Trophoblast cell (in vitro differentiated cells and primary cell): ENCODE data around the gene CES3.

Experiments used
- DNase-seq, 2 donors: peaks; one replicate each; pipeline ENCODE4 v3.0.0-alpha.2; 2016
- H2AFZ ChIP-seq: 2 replicates; pipeline ENCODE4 v1.6.1; 2013; ENCODE audit warnings: low read length, moderate library complexity, mild to moderate bottlenecking; ENCODE audit not compliant: insufficient read depth, poor library complexity
- H2AK5ac ChIP-seq: 2 replicates; pipeline ENCODE4 v1.6.1; 2013; ENCODE audit warnings: mild to moderate bottlenecking, low read length
- H2BK120ac ChIP-seq: 2 replicates; pipeline ENCODE4 v1.6.1; 2013; ENCODE audit warnings: low read length, mild to moderate bottlenecking, moderate library complexity; ENCODE audit not compliant: insufficient read depth, poor library complexity
- H2BK12ac ChIP-seq: 2 replicates; pipeline ENCODE4 v1.6.1; 2013; ENCODE audit warnings: mild to moderate bottlenecking, low read length, moderate library complexity
- H2BK5ac ChIP-seq: 2 replicates; pipeline ENCODE4 v1.6.1; 2013; ENCODE audit warnings: low read length, low read depth, moderate library complexity, mild to moderate bottlenecking; ENCODE audit not compliant: poor library complexity
- H3K14ac ChIP-seq: 2 replicates; pipeline ENCODE4 v1.6.1; 2013; ENCODE audit warnings: mild to moderate bottlenecking, low read length
- H3K18ac ChIP-seq: 2 replicates; pipeline ENCODE4 v1.6.1; 2013; ENCODE audit warnings: mild to moderate bottlenecking, low read length
- H3K23ac ChIP-seq: 2 replicates; pipeline ENCODE4 v1.6.1; 2013; ENCODE audit warnings: low read length
- H3K27ac ChIP-seq: 2 replicates; pipeline ENCODE4 v1.5.1; 2013; ENCODE audit warnings: low read depth, mild to moderate bottlenecking, inconsistent platforms, low read length, moderate library complexity
- H3K27me3 ChIP-seq: 2 replicates; pipeline ENCODE4 v1.6.1; 2013; ENCODE audit warnings: inconsistent platforms, mild to moderate bottlenecking, low read length, moderate library complexity; ENCODE audit not compliant: insufficient read depth
- H3K36me3 ChIP-seq, 2 experiments: 1 replicate in 1 of 2; 2 replicates in 1 of 2; pipeline ENCODE4 v1.6.1; 2013; ENCODE audit warnings: low read length in 2 of 2, mild to moderate bottlenecking in 2 of 2, moderate library complexity in 1 of 2; ENCODE audit not compliant: insufficient read depth in 2 of 2, control insufficient read depth in 1 of 2
- H3K4ac ChIP-seq: 2 replicates; pipeline ENCODE4 v1.6.1; 2013; ENCODE audit warnings: low read depth, mild to moderate bottlenecking, low read length, moderate library complexity
- H3K4me1 ChIP-seq, 2 experiments: 1 replicate in 1 of 2; 2 replicates in 1 of 2; pipeline ENCODE4 v1.6.1; 2013; ENCODE audit warnings: low read length in 2 of 2, mild to moderate bottlenecking in 2 of 2, moderate library complexity in 1 of 2; ENCODE audit not compliant: insufficient read depth in 2 of 2, control insufficient read depth in 1 of 2
- H3K4me2 ChIP-seq: 2 replicates; pipeline ENCODE4 v1.6.1; 2013; ENCODE audit warnings: inconsistent platforms, mild to moderate bottlenecking, low read length, moderate library complexity
- H3K4me3 ChIP-seq: 2 replicates; pipeline ENCODE4 v1.5.1; 2013; ENCODE audit warnings: mild to moderate bottlenecking, low read depth, low read length, inconsistent platforms
- H3K79me1 ChIP-seq: one replicate; pipeline ENCODE4 v1.6.1; 2013; ENCODE audit warnings: low read length
- H3K79me2 ChIP-seq: 2 replicates; pipeline ENCODE4 v1.6.1; 2013; ENCODE audit warnings: low read length, mild to moderate bottlenecking; ENCODE audit not compliant: control insufficient read depth, insufficient read depth, poor library complexity
- H3K9ac ChIP-seq: 2 replicates; pipeline ENCODE4 v1.6.1; 2013; ENCODE audit warnings: mild to moderate bottlenecking, low read length
- H3K9me3 ChIP-seq: 2 replicates; pipeline ENCODE4 v1.6.1; 2013; ENCODE audit warnings: low read depth, mild to moderate bottlenecking, control low read depth, inconsistent platforms, low read length; ENCODE audit not compliant: insufficient read depth
- H4K12ac ChIP-seq: 2 replicates; pipeline ENCODE4 v1.6.1; 2013; ENCODE audit warnings: low read depth, mild to moderate bottlenecking, low read length, moderate library complexity
- H4K8ac ChIP-seq: 2 replicates; pipeline ENCODE4 v1.6.1; 2013; ENCODE audit warnings: low read depth, mild to moderate bottlenecking, low read length, moderate library complexity
- H4K91ac ChIP-seq: one replicate; pipeline ENCODE4 v1.6.1; 2013; ENCODE audit warnings: low read depth, mild to moderate bottlenecking, low read length, moderate library complexity
- WGBS: extraction: QIAGEN DNeasy Blood & Tissue Kit; methylation state at CpG from one replicate; pipeline ENCODE4 v1.1.7; 2013; ENCODE audit warnings: missing lambda C conversion rate; ENCODE audit not compliant: insufficient read length, insufficient coverage; ENCODE audit errors: extremely low coverage; 5-methylcytosine and 5-hydroxymethylcytosine counted together

The CES3 gene

DNA sequence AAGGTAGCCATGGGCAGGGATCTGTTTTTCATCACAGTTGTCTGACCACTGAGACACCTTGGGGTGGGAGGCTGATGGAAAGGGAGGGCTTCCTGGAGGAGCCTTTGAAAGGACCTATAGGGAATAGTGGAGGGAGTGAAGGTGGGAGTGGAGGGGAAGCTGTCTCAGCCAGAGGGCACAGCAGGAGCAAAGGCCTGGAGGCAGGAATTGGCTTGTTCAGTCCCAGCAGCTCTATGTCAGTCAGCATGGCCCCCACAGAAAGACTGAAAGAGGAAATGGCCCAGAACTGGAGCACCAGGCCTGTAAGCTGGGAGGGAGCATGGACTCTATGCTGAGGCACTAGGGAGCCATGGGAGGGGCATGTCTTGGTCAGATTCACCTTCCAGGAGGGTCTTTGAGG, 55.1 kb downstream of the CES3 start:
- Histone ChIP-seq H3K4me2 (no peak overlapping the region), H2AK5ac (peak overlapping the region; percentile 90), H3K79me2 (no peaks in the 10 kb centered on the region), H4K91ac (peak overlapping the region; percentile 88), H2AFZ (no peak overlapping the region), H4K8ac (no peak overlapping the region), H3K27ac (peak overlapping the region; percentile 50), H3K23ac (no peak overlapping the region), H3K79me1 (peaks cover 10% of the 10 kb centered on the region), H3K27me3 (peaks cover 13% of the 10 kb centered on the region), H3K4me1 (peaks cover 27 to 29% of the 10 kb centered on the region in 2 experiments), H3K18ac (no peak overlapping the region), H3K9me3 (no peaks in the 10 kb centered on the region), H4K12ac (no peak overlapping the region), H3K4ac (no peak overlapping the region), H2BK5ac (no peak overlapping the region), H3K36me3 (no peaks in the 10 kb centered on the region), H3K14ac (no peak overlapping the region), H2BK120ac (no peak overlapping the region), H2BK12ac (no peak overlapping the region), H3K4me3 (no peak overlapping the region), H3K9ac (no peak overlapping the region)
- no peak for DNase-seq

DNA sequence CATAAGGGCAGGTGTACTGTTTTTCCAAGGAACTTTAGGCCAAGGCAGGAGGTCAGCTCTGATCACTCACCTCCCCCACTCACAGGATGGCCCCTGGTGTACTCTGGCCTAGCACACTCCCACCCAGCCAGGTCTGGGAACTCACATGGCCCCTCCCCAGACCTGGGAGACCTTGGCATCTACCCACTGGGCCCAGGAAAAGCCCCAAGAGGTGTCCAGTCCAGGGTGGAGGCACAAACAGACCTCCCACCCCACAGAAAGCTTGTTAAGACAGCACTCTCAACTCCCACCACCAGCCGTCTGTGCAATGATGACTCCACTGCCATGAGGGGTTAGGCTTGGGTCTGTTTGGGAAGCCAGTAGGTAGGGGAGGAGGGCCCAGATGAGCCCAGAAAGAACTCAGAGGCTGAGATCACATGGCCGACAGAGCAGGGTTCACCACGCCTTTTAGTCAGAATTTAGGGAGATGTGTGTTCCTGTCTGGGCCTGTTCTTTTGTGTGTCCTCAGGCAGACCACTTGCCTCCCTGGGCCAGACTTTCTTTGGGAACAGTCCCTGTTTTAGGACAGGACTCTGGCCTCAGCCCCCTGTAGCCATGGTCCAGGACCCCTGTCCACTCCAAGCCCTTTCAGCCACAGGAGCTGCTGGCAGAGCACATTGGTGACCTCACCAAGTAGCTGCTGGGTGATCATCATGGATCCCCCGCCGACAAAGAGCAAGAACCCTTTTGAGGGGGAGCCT, 55.8 kb downstream of the CES3 start:
- Histone ChIP-seq H3K14ac (peak overlapping the region; percentile 37), H2AK5ac (peak overlapping the region; percentile 90), H2BK5ac (peak overlapping the region; percentile 67), H3K4me3 (no peak overlapping the region), H3K23ac (no peak overlapping the region), H4K8ac (peak overlapping the region; percentile 50), H3K9ac (no peak overlapping the region), H2AFZ (no peak overlapping the region), H3K18ac (peak overlapping the region; percentile 34), H3K36me3 (no peaks in the 10 kb centered on the region), H2BK120ac (peak overlapping the region; percentile 55), H4K91ac (peak overlapping the region; percentile 88), H2BK12ac (peak overlapping the region; percentile 81), H3K79me2 (no peaks in the 10 kb centered on the region), H3K27me3 (peaks cover 13% of the 10 kb centered on the region), H4K12ac (peak overlapping the region; percentile 48), H3K27ac (peak overlapping the region; percentile 50), H3K4ac (no peak overlapping the region), H3K79me1 (peaks cover 12% of the 10 kb centered on the region), H3K4me1 (peaks cover 27 to 29% of the 10 kb centered on the region in 2 experiments), H3K9me3 (no peaks in the 10 kb centered on the region), H3K4me2 (no peak overlapping the region)
- WGBS = no CpG with 5 or more reads among the region's 5 CpGs
- DNase-seq = no peak

DNA sequence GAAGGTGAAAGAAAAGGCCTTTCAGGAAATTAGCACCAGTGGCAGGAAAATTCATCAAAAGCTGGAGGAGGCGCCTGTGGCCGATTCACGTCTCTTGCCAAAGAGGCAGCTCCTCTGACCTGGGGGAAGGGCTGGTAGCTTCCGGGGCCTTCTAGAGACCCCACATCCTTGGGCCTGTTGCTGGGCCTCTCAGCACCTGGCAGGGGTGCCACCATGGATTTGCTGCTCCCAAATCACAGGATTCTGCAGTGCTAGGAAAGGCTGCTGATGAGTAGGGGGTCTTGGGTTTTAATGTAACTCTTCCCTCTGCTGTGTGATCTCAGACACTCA, 56.3 kb downstream of the CES3 start:
- no peak overlapping the region for H2AK5ac ChIP-seq
- H3K9ac ChIP-seq = no peak overlapping the region
- H3K18ac ChIP-seq = no peak overlapping the region
- WGBS = no CpG with 5 or more reads among the region's 4 CpGs
- H3K36me3 ChIP-seq = no peaks in the 10 kb centered on the region
- H4K12ac ChIP-seq = no peak overlapping the region
- H4K91ac ChIP-seq = peak overlapping the region; percentile 88
- no peak overlapping the region for H3K14ac ChIP-seq
- peaks cover 13% of the 10 kb centered on the region for H3K27me3 ChIP-seq
- H3K4me2 ChIP-seq = no peak overlapping the region
- no peak for DNase-seq
- no peaks in the 10 kb centered on the region for H3K79me2 ChIP-seq
- no peak overlapping the region for H2BK5ac ChIP-seq
- no peak overlapping the region for H3K4ac ChIP-seq
- no peak overlapping the region for H3K27ac ChIP-seq
- H3K23ac ChIP-seq = no peak overlapping the region
- peaks cover 14% of the 10 kb centered on the region for H3K79me1 ChIP-seq
- no peaks in the 10 kb centered on the region for H3K9me3 ChIP-seq
- no peak overlapping the region for H4K8ac ChIP-seq
- no peak overlapping the region for H3K4me3 ChIP-seq
- no peak overlapping the region for H2AFZ ChIP-seq
- peaks cover 28 to 31% of the 10 kb centered on the region in 2 experiments for H3K4me1 ChIP-seq
- peak overlapping the region; percentile 15 for H2BK12ac ChIP-seq
- H2BK120ac ChIP-seq = no peak overlapping the region

DNA sequence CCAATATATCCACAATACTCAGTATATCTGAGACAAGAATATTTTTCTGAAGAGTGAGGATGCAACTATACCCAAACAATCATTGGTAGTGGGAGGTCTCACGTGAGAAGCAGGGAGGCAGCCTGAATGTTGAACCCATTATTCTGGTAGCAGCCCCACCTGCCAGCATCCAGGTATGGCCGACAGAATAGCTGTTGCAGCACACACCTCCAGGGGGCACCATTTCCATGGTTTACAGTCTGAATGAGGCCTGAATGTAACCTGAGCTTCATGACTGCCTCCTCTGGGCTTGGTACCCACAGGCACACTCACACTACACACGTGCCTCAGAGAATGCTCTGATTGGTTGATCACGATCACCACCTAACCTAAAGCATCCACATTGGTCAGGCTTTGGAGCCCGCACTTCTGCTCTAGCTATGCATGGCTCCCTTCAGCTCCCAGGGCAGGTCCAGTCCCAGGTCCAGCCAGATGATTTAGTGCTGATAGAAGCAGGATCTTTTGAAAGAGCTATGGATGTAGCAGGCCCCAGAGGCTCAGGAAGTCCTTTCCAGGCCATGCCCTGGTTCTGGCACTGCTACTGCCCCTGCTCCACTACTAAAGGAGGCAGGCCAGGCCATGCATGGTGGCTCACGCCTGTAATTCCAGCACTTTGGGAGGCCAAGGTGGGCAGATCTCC, 56.9 kb downstream of the CES3 start:
- Histone ChIP-seq H4K8ac (no peak overlapping the region), H3K4me3 (no peak overlapping the region), H3K14ac (no peak overlapping the region), H3K4me1 (peaks cover 30 to 32% of the 10 kb centered on the region in 2 experiments), H2BK12ac (no peak overlapping the region), H3K27ac (no peak overlapping the region), H2AK5ac (no peak overlapping the region), H4K12ac (no peak overlapping the region), H4K91ac (no peak overlapping the region), H3K79me2 (no peaks in the 10 kb centered on the region), H3K18ac (no peak overlapping the region), H3K9me3 (no peaks in the 10 kb centered on the region), H3K4ac (no peak overlapping the region), H3K27me3 (peaks cover 13% of the 10 kb centered on the region), H3K36me3 (no peaks in the 10 kb centered on the region), H3K9ac (no peak overlapping the region), H3K23ac (no peak overlapping the region), H2BK120ac (no peak overlapping the region), H2AFZ (no peak overlapping the region), H3K79me1 (peaks cover 14% of the 10 kb centered on the region), H2BK5ac (no peak overlapping the region), H3K4me2 (no peak overlapping the region)
- peak; percentile 96 to 99 for DNase-seq
- WGBS = no CpG with 5 or more reads among the region's 6 CpGs
